GOT3 (cell line): ENCODE measurements around the gene KCNA5.

Source experiments
- DNase-seq: peaks from one replicate; lab custom pipeline; 2025; ENCODE audit warnings: mixed read lengths; lab: John Stamatoyannopoulos, UW

The KCNA5 gene

DNA sequence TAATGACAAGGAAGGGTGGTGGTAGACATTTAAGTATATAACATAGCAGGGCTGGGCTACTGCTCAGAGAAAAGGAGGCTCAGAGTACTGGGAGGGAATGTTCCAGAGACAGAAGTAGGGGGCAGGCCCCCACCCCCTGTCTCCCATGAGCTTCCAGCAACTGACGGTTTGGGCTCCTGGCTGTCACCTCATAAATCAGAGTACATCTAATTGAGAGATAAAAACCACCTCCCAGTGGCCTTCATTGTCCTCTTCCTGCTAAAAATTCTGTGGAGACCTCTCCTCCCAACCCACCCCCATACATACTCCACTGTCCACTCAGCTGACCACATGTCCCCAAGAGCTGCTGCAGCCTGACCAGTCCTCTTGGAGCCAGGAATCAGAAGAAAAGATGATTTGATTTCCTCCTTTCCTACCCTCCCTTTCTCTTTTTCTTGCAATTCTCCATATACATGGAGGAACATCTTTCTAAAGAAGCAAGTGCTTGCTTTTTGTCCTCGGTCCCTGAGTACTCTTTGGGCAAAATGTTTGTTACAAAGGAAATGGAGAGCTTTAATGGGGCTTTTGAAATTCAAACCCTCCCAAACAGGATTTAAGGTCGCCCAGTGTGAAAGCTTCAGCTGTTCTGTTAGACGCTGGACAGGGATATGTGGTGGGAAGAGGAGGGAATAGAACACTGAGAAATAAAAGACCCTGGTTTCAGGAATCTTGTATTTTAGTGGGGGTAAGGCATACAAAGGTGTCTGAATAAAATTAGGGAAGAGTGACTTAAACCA, 16.4 kb upstream of the KCNA5 start:
- no peak for DNase-seq

DNA sequence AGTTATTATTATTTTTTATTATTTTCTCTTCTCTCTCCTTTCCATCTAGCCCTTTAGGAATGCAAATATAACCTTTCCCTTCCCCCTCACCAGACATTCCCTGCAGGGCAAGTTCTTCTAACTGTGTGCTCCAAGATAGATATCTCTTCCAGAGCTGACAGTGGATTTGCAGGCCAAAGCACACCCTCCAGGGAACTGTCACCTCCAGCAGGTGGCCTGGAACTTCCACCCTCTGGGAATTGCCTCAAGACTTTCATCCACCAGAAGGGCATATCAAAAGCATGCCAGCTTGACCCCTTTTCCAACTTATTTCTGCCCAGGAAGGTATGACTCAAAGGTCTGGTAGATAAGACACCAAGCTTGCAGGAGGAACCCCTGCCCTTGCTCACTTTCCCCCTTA, 13.6 kb upstream of the KCNA5 start:
- DNase-seq: no peak

- DNase-seq: no peak
Observed at GRCh38 chr12:5031242-5031641, 12.4 kb upstream of the KCNA5 start.

DNA sequence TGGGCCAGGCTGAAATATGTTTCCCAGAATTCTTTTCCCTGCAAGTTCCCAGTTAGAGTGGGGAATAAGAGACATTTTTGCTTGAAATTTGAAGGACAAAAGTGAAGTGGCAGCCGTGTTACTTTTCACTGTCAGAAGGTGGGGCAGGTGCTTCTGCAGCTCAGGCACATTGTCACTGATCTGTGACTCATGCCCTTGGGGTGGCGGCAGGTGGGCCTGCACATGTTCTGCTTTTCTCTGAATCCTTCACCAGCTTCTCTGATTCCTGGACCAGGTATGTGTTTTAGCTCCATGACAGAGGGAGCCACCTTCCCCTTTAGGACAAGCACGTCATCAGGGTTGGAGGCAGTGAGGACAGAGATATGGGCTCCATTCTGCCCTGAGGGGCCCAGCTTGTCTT, 11.7 kb upstream of the KCNA5 start:
- DNase-seq: no peak

DNA sequence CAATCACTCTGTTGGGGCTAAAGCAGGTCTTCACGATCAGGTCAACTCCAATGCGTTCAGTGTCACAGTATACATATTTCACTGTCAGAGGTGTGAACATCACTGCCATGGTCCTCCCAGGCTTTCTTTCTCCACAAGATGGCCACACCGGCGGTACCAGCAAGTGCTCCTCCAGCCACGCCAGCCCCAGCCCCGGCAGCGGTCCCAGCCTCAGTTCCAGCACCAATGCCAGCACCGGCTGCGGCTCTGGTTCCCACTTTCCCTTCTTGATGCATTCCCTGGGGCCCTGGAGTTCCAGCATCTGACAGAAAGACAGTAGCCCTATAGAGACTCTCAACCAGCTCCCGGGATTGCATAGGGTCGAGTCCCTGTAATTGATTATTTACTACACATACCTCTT, 10.9 kb upstream of the KCNA5 start:
- DNase-seq: no peak

GRCh38 chr12:5033883-5034282, 9.8 kb upstream of the KCNA5 start:
- no peak for DNase-seq

GRCh38 chr12:5034603-5035002, 9.1 kb upstream of the KCNA5 start:
- DNase-seq: no peak

GRCh38 chr12:5035618-5036017, 8.1 kb upstream of the KCNA5 start:
- no peak for DNase-seq

GRCh38 chr12:5036031-5036430, 7.6 kb upstream of the KCNA5 start:
- DNase-seq: no peak

- no peak for DNase-seq
Observed at GRCh38 chr12:5037795-5038357, 5.8 kb upstream of the KCNA5 start.

DNA sequence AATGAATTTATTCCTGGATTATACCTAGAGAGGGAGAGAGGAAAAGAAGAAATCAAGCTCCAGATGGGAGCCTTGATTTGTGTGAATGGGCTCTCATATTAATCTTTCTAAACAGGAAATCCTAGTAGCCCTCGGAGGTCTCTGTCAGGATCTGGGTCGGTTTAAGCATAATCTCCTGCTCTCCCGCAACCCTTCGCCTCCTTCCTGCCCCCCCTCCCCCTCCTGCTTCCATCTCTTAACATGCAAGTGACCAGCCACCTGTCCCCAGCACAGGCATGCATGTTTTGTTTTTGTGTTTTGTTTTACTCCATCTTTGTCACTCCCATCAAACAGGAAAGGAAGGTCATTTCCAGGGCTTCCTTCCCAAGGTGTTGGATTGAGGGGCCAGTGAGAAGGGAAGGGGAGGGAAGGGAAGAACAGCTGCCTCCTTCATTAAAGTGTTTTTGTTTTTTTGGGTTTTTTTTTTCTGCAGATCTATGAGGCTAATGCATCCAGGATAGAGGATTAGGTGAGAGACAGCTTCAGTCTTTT, 4.8 kb upstream of the KCNA5 start:
- no peak for DNase-seq

DNA sequence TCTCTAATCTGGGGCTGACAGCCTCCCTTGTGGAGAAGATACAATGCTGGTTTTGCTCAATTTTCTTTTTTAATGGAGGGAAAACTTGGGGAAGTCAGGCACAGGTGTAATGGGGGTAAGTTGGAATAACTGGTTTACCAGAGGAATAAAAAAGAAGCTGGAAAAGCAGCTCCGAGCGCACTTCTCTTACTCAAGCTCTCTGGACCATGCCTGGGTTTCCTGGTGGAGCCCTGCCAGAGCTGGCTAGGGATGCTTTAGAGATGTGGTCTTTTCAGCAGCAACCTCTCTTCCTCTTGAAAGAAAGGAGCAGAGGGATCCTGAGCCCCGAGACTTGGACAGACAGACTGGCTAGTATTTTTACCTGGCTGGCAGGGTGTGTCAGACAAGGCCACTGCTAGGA, 3.9 kb upstream of the KCNA5 start:
- no peak for DNase-seq

DNA sequence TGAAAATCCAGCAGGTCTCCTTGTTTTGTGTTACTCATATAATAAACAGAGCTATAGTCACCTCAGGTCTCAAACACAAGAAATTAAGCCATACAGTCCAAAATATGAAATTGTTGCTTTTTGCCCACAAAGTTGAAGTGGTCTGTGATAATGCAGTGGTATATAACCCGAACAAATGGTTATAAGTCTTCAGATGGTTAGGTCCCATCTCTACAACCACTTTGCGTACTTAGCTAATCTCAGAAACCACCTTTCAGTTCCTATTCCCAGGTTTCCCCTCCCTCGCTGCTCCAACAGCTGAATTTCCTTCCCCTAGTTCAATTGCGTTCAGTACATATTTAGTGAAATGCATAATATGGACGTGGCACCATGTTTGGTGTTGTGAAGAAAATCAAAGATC, 3.3 kb upstream of the KCNA5 start:
- DNase-seq: no peak

DNA sequence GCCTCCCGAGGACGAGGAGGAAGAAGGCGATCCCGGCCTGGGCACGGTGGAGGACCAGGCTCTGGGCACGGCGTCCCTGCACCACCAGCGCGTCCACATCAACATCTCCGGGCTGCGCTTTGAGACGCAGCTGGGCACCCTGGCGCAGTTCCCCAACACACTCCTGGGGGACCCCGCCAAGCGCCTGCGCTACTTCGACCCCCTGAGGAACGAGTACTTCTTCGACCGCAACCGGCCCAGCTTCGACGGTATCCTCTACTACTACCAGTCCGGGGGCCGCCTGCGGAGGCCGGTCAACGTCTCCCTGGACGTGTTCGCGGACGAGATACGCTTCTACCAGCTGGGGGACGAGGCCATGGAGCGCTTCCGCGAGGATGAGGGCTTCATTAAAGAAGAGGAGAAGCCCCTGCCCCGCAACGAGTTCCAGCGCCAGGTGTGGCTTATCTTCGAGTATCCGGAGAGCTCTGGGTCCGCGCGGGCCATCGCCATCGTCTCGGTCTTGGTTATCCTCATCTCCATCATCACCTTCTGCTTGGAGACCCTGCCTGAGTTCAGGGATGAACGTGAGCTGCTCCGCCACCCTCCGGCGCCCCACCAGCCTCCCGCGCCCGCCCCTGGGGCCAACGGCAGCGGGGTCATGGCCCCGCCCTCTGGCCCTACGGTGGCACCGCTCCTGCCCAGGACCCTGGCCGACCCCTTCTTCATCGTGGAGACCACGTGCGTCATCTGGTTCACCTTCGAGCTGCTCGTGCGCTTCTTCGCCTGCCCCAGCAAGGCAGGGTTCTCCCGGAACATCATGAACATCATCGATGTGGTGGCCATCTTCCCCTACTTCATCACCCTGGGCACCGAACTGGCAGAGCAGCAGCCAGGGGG, 979 bp downstream of the KCNA5 start:
- DNase-seq: no peak

GRCh38 chr12:5047094-5047493, 3.4 kb downstream of the KCNA5 start:
- no peak for DNase-seq

- DNase-seq: no peak
Observed at GRCh38 chr12:5047729-5048128, 4.0 kb downstream of the KCNA5 start.

DNA sequence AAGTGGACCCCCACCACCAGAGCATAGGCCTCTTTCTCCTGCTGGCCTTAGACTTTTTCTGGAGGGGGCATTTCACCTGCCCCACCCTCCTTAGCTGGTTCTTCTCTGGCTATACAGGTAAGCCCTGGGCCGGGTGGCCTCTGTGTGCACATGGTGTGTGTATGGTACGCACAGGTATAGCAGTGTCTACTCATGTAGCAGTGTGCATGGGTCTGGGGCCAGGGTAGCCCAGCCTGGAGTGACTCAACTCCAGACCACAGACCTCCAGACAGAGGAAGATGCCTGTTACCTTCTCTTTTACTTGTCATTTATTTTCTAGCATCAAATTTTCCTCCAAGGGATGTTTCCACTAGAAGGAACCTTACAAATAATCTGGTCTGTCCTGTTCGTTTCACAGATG, 6.9 kb downstream of the KCNA5 start:
- no peak for DNase-seq

- DNase-seq: no peak
Observed at GRCh38 chr12:5051334-5051733, 7.7 kb downstream of the KCNA5 start.

DNA sequence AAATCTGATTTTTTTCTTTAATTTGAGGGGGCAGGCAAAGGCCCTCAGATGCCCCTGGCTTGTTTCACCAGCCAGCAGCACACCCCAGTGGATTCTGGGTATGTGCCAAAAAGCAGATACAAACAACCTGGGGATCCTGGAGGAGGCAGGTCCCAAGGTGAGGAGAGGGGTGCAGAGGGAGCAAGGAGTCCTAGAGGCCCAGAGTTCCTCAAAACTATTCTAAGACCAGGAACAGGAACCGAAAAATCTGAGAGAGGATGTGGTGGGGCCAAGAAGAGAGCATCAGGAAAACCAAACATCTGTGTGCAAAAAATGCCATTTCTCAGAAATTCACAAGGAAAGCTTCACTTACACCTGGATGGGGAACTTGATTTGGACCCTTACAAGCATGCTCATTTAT, 8.2 kb downstream of the KCNA5 start:
- DNase-seq: no peak

DNA sequence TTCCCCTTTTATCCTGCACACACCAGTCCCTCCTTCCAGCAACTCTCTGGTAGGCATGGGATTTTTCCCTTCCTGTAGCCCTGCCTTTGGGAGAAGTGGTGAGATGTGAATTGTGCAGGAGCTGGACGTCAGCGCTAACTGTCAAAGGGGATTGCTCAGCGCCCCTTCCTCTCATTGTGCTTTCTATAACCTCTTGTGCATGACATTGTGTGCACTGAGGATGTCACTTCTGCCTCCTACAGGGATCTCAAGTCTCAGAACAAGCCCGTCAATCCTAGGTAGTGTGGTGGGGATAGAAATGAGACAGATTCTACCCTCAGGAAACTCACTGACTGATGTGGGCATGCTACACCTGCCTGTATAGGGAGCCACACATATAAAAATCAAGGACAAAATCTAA, 8.7 kb downstream of the KCNA5 start:
- no peak for DNase-seq

DNA sequence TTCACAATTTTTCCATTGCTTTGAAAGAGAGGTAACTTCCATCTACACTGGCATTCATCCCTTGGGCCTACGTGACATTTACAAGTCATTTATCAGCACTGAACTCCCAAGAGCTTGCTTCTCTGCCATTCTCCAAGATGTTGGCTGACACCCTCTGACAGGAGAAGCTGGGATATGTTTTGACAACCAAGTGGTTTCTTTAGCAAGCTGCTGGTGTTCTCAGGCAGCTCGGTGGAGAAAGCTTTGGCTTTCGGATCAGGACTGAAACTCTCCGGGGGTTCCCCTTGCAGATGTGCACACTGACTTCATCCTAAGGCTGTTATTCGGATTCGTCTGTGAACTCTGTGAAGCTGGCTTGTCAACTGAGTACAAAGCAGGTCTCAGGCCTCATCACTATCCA, 15.7 kb downstream of the KCNA5 start:
- DNase-seq: no peak

- no peak for DNase-seq
Observed at GRCh38 chr12:5060958-5061357, 17.3 kb downstream of the KCNA5 start.

GRCh38 chr12:5063149-5063548, 19.5 kb downstream of the KCNA5 start:
- no peak for DNase-seq
